SU-DHL-6 (cell line): Measurements from ENCODE around the gene MS4A4A.

Experiments
- H2AFZ ChIP-seq: fragments of 200-600 bp; sonication (generic); 2 replicates; pipeline ENCODE4 v1.6.1; 2014; ENCODE audit warnings: low read depth, mild to moderate bottlenecking, moderate library complexity, mixed read lengths, antibody characterized with exemption, low read length; ENCODE audit not compliant: severe bottlenecking
- H3F3A ChIP-seq: fragments of 200-600 bp; shearing (Covaris generic); 2 replicates; pipeline ENCODE4 v1.6.0; 2016; ENCODE audit warnings: antibody characterized with exemption, mild to moderate bottlenecking; ENCODE audit not compliant: insufficient read depth
- H3K27ac ChIP-seq: fragments of 200-600 bp; sonication (generic); 2 replicates; pipeline ENCODE4 v1.5.1; 2016; ENCODE audit warnings: low read depth, mild to moderate bottlenecking, low read length, moderate library complexity, mixed read lengths
- H3K27me3 ChIP-seq: fragments of 200-600 bp; sonication (generic), shearing (Covaris generic); 2 replicates; pipeline ENCODE4 v1.6.0; 2014; ENCODE audit warnings: mild to moderate bottlenecking, low read length
- H3K36me3 ChIP-seq: fragments of 200-600 bp; sonication (generic); 2 replicates; pipeline ENCODE4 v1.6.1; 2014; ENCODE audit warnings: mild to moderate bottlenecking, low read length, mixed read lengths
- H3K4me2 ChIP-seq: fragments of 300-600, 200-600 bp; shearing (Covaris generic), sonication (generic); 2 replicates; pipeline ENCODE4 v1.6.0; 2014; ENCODE audit warnings: low read length, low read depth, mild to moderate bottlenecking; ENCODE audit not compliant: poor library complexity, severe bottlenecking
- H3K4me3 ChIP-seq: fragments of 200-600 bp; sonication (generic); 2 replicates; pipeline ENCODE4 v1.5.1; 2014; ENCODE audit warnings: antibody characterized with exemption, low read length, mild to moderate bottlenecking, mixed read lengths; ENCODE audit not compliant: insufficient read depth, poor library complexity, severe bottlenecking
- H3K79me2 ChIP-seq: fragments of 200-600 bp; sonication (generic); 2 replicates; pipeline ENCODE4 v1.6.1; 2014; ENCODE audit warnings: mild to moderate bottlenecking, low read length, moderate library complexity; ENCODE audit not compliant: insufficient read depth
- H3K9ac ChIP-seq: fragments of 200-600 bp; sonication (generic); 2 replicates; pipeline ENCODE4 v1.7.0; 2014; ENCODE audit warnings: mild to moderate bottlenecking, low read length
- H3K9me2 ChIP-seq: fragments of 200-600 bp; sonication (generic); replicated peaks from 2 replicates; pipeline ENCODE4 v1.6.1; 2014; ENCODE audit warnings: low read length; ENCODE audit not compliant: insufficient read depth
- H3K9me3 ChIP-seq: fragments of 200-600 bp; sonication (generic); 2 replicates; pipeline ENCODE4 v1.6.1; 2014; ENCODE audit warnings: low read length, mixed read lengths; ENCODE audit not compliant: insufficient read depth
- H4K20me1 ChIP-seq: fragments of 200-600 bp; sonication (generic); 2 replicates; pipeline ENCODE4 v1.6.1; 2014; ENCODE audit warnings: low read depth, mild to moderate bottlenecking, antibody characterized with exemption, low read length, moderate library complexity, mixed read lengths
- CTCF ChIP-seq: fragments of 200-600 bp; sonication (generic); IDR thresholded peaks from one replicate; pipeline ENCODE4 v1.5.1; 2017; ENCODE audit warnings: antibody characterized with exemption, mild to moderate bottlenecking, low read length, moderate library complexity; ENCODE audit not compliant: insufficient read depth, poor library complexity, severe bottlenecking
- EZH2phosphoT487 ChIP-seq: fragments of 200-600 bp; sonication (generic), shearing (Covaris generic); conservative IDR thresholded peaks from 2 replicates; pipeline ENCODE4 v1.6.1; 2018; ENCODE audit warnings: mild to moderate bottlenecking, antibody characterized with exemption, low read length, moderate library complexity, mixed read lengths

The MS4A4A gene

GRCh38 chr11:60334005-60334620 is 53.6 kb downstream of the MS4A4A start:
- no peaks in the 10 kb centered on the region for H3K9me2 ChIP-seq
- H3K79me2 ChIP-seq = no peaks in the 10 kb centered on the region
- no peak overlapping the region for H3K27ac ChIP-seq
- no peaks in the 10 kb centered on the region for H3K36me3 ChIP-seq
- H3F3A ChIP-seq = no peaks in the 10 kb centered on the region
- H3K4me3 ChIP-seq = no peak overlapping the region
- H3K4me2 ChIP-seq = no peak overlapping the region
- peak; percentile 67 for TF ChIP-seq CTCF
- no peak for TF ChIP-seq EZH2phosphoT487
- no peak overlapping the region for H3K9ac ChIP-seq
- no peaks in the 10 kb centered on the region for H4K20me1 ChIP-seq
- H3K9me3 ChIP-seq = no peaks in the 10 kb centered on the region
- H3K27me3 ChIP-seq = no peaks in the 10 kb centered on the region
- no peak overlapping the region for H2AFZ ChIP-seq

- H3K9me2 ChIP-seq = no peaks in the 10 kb centered on the region
- no peaks in the 10 kb centered on the region for H3K9me3 ChIP-seq
- H3K27ac ChIP-seq = no peak overlapping the region
- H3K27me3 ChIP-seq = no peaks in the 10 kb centered on the region
- no peak overlapping the region for H2AFZ ChIP-seq
- no peak overlapping the region for H3K4me2 ChIP-seq
- no peaks in the 10 kb centered on the region for H3F3A ChIP-seq
- no peaks in the 10 kb centered on the region for H3K36me3 ChIP-seq
- TF ChIP-seq CTCF = no peak
- no peak for TF ChIP-seq EZH2phosphoT487
- no peak overlapping the region for H3K9ac ChIP-seq
- H4K20me1 ChIP-seq = no peaks in the 10 kb centered on the region
- H3K79me2 ChIP-seq = no peaks in the 10 kb centered on the region
- H3K4me3 ChIP-seq = no peak overlapping the region
These were observed 56.4 kb downstream of the MS4A4A start for GRCh38 chr11:60336767-60337391.

GRCh38 chr11:60338053-60338452 is 57.6 kb downstream of the MS4A4A start:
- Histone ChIP-seq H4K20me1 (no peaks in the 10 kb centered on the region), H3K9me2 (no peaks in the 10 kb centered on the region), H3K4me3 (no peak overlapping the region), H2AFZ (no peak overlapping the region), H3K9ac (no peak overlapping the region), H3F3A (no peaks in the 10 kb centered on the region), H3K4me2 (no peak overlapping the region), H3K27me3 (no peaks in the 10 kb centered on the region), H3K36me3 (no peaks in the 10 kb centered on the region), H3K9me3 (no peaks in the 10 kb centered on the region), H3K27ac (no peak overlapping the region), H3K79me2 (no peaks in the 10 kb centered on the region)
- TF ChIP-seq CTCF = no peak
- no peak for TF ChIP-seq EZH2phosphoT487
